Fibroblast of lung (primary cell): ENCODE data around the gene CEP78.

Experiments
- CTCF ChIP-seq, 2 donors: IDR thresholded peaks in 1 of 2; conservative IDR thresholded peaks in 1 of 2; 1 replicate in 1 of 2; 2 replicates in 1 of 2; pipeline ENCODE4 v1.5.1; 2011 to 2012; ENCODE audit warnings: low read length in 2 of 2, control low read depth in 1 of 2, inconsistent platforms in 1 of 2, low read depth in 1 of 2, mild to moderate bottlenecking in 1 of 2
- EZH2 ChIP-seq: IDR thresholded peaks from 2 replicates; pipeline ENCODE4 v1.5.1; 2012; ENCODE audit warnings: low read length, control low read depth, mild to moderate bottlenecking; ENCODE audit errors: missing control alignments

GRCh38 chr9:78235762-78236550 is at the start of gene CEP78:
- TF ChIP-seq CTCF (conservative IDR thresholded peaks at IDR 0.05 in 1 of 2, IDR thresholded peaks at IDR 0.05 in 1 of 2; ENCODE audit: low read depth in 1 of 2, low read length in 2 of 2) (no peak), EZH2 (no peak)
